SK-N-SH (cell line): ENCODE results near the gene PRR16.

Experiments used
- EP300 ChIP-seq, 2 experiments: IDR thresholded peaks; 2 replicates each; pipeline versions ENCODE4 v1.4.0 to v1.6.1; 2012; ENCODE audit warnings: borderline replicate concordance in 1 of 2, low read depth in 1 of 2, low read length in 1 of 2
- EZH2phosphoT487 ChIP-seq: fragments of 200-600 bp; sonication (generic); IDR thresholded peaks from 2 replicates; pipeline ENCODE4 v1.6.1; 2017; ENCODE audit warnings: low read depth, mixed run types, mild to moderate bottlenecking, antibody characterized with exemption, moderate library complexity, borderline replicate concordance
- GABPA ChIP-seq: IDR thresholded peaks from 2 replicates; pipeline ENCODE4 v1.4.0; 2012; ENCODE audit warnings: low read depth, mild to moderate bottlenecking
- JUND ChIP-seq: IDR thresholded peaks from 2 replicates; pipeline ENCODE4 v1.4.0; 2012
- NRF1 ChIP-seq: IDR thresholded peaks from 2 replicates; pipeline ENCODE4 v1.6.1; 2012; ENCODE audit warnings: low read depth, mild to moderate bottlenecking, low read length
- PBX3 ChIP-seq: IDR thresholded peaks from 2 replicates; pipeline ENCODE4; 2012
- POLR2AphosphoS5 ChIP-seq: IDR thresholded peaks from 2 replicates; pipeline ENCODE4 v1.6.1; 2012; ENCODE audit warnings: low read depth, low read length
- RAD21 ChIP-seq: IDR thresholded peaks from 2 replicates; pipeline ENCODE4 v1.6.1; 2012; ENCODE audit warnings: mild to moderate bottlenecking, low read length
- RCOR1 ChIP-seq: fragments of 150-350 bp; IDR thresholded peaks from 2 replicates; pipeline ENCODE4 v1.6.1; 2017; ENCODE audit warnings: antibody characterized with exemption, low read length
- RFX5 ChIP-seq: IDR thresholded peaks from 2 replicates; pipeline ENCODE4 v1.6.1; 2012; ENCODE audit warnings: mild to moderate bottlenecking, improper control_type of control experiment, low read length
- RXRA ChIP-seq: IDR thresholded peaks from 2 replicates; pipeline ENCODE4 v1.4.0; 2012; ENCODE audit warnings: low read depth, mild to moderate bottlenecking, borderline replicate concordance
- TF ChIP-seq, protein P1 (sequence below): fragments of 200-600 bp; sonication (generic); IDR thresholded peaks from 2 replicates; pipeline ENCODE4 v1.6.1; 2017; ENCODE audit warnings: antibody characterized with exemption, mild to moderate bottlenecking, moderate library complexity
- TF ChIP-seq, protein P2 (sequence below): IDR thresholded peaks from 2 replicates; pipeline ENCODE4 v1.4.0; 2012; ENCODE audit warnings: low read depth, borderline replicate concordance
- TF ChIP-seq, protein P3 (sequence below): IDR thresholded peaks from 2 replicates; pipeline ENCODE4 v1.4.0; 2012; ENCODE audit warnings: low read depth, borderline replicate concordance

GRCh38 chr5:120624021-120624563 lies 160.0 kb downstream of the PRR16 start:
- TF ChIP-seq, protein P1, sequence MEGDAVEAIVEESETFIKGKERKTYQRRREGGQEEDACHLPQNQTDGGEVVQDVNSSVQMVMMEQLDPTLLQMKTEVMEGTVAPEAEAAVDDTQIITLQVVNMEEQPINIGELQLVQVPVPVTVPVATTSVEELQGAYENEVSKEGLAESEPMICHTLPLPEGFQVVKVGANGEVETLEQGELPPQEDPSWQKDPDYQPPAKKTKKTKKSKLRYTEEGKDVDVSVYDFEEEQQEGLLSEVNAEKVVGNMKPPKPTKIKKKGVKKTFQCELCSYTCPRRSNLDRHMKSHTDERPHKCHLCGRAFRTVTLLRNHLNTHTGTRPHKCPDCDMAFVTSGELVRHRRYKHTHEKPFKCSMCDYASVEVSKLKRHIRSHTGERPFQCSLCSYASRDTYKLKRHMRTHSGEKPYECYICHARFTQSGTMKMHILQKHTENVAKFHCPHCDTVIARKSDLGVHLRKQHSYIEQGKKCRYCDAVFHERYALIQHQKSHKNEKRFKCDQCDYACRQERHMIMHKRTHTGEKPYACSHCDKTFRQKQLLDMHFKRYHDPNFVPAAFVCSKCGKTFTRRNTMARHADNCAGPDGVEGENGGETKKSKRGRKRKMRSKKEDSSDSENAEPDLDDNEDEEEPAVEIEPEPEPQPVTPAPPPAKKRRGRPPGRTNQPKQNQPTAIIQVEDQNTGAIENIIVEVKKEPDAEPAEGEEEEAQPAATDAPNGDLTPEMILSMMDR, result no peak
- TF ChIP-seq POLR2AphosphoS5 (no peak), RCOR1 (no peak), EP300 (IDR thresholded peaks at IDR 0.05; ENCODE audit: borderline replicate concordance in 1 of 2, low read depth in 1 of 2, low read length in 1 of 2) (no peak), PBX3 (no peak), GABPA (no peak), RAD21 (no peak), RFX5 (no peak), JUND (no peak), NRF1 (no peak), RXRA (no peak), EZH2phosphoT487 (no peak)
- TF ChIP-seq, protein P2, sequence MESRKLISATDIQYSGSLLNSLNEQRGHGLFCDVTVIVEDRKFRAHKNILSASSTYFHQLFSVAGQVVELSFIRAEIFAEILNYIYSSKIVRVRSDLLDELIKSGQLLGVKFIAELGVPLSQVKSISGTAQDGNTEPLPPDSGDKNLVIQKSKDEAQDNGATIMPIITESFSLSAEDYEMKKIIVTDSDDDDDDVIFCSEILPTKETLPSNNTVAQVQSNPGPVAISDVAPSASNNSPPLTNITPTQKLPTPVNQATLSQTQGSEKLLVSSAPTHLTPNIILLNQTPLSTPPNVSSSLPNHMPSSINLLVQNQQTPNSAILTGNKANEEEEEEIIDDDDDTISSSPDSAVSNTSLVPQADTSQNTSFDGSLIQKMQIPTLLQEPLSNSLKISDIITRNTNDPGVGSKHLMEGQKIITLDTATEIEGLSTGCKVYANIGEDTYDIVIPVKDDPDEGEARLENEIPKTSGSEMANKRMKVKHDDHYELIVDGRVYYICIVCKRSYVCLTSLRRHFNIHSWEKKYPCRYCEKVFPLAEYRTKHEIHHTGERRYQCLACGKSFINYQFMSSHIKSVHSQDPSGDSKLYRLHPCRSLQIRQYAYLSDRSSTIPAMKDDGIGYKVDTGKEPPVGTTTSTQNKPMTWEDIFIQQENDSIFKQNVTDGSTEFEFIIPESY, result no peak
- TF ChIP-seq, protein P3, sequence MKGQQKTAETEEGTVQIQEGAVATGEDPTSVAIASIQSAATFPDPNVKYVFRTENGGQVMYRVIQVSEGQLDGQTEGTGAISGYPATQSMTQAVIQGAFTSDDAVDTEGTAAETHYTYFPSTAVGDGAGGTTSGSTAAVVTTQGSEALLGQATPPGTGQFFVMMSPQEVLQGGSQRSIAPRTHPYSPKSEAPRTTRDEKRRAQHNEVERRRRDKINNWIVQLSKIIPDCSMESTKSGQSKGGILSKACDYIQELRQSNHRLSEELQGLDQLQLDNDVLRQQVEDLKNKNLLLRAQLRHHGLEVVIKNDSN, result no peak
